NCI-H1694 treated with DMSO at 0.1 percent for 48 hours (cell line): ENCODE data around the gene SLC5A10.
A peak's percentile ranks its signal among the peaks of the same experiment; 100 is the strongest.

Source experiments
- DNase-seq: peaks from one replicate; lab custom pipeline; 2025; lab: John Stamatoyannopoulos, UW

SLC5A10 gene

DNA sequence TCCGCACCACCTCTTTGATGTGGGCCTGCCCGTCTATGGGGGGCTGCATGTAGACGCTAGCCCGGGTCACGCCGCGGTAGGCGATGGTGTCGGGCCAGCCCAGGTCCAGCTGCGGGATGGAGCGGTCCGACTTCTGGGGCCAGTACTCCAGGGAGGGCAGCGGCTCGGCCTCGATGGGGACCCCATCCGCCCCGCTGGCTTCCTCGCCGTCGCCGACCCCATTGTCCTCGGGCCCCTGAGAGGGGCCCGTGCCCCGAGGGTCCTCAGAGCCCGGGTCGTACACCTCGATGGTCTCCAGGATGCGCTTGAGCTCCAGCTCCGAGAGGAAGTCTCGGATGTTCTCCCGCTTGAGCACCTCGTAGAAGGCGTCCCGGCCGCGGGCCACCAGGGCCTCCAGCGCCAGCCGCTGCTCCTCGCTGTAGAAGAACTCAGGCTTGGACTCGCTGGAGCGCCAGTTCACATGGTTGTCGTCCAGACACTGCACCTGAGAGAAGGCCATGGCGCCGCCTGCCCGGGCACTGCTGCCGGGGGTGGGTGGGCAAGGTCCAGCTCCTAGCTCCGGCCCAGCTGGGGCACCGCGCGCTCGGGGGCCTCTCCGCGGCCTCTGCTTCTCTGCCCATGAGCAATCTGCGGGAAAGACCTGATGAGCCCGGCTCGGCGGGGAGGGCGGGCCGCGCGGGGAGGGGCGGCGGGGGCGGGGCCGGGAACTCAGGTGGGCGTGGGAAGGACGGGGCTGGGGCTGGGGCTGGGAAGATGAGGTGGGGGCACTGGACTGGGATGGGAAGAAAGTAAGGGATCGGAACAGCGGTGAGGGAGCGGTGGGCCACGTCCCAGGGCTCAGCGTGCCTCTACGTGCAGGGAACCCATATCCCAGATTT lies 51.8 kb downstream of the SLC5A10 start:
- DNase-seq: peak; percentile 48

DNA sequence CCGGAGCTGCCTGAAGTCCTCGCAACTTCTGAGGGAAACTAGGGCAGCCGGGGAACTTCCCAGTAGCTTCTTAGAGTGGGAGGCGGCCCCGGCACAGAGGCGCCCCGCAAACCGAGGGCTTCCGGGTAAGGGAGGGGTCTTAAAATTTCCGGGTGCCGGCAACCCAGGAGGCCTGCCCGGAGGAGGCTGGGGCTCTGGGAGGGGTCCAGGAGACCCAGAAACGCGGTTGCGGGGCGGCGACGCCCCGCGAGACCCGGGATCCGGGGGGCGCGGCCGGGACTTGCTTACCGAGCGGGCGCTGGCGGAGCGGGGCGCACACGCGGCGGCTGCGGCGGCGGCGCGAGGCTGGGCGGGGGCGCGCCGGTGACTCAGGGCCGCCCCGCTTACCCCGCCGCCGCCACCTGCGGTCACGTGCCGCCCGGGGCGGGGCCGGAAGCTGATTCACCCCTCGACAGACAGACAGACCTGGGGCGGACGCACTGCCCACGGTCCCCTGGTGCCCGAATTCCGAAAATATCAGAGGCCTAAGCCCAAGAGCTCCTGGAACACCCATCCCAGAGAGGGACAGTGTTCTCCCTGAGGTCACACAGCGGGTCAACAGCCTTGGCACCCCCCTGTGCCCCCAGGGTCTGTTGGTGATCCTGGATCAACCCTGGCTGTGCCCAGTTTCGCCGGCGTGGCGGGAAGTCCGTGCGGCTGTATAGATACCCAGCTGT lies 52.6 kb downstream of the SLC5A10 start, which contains the start of gene FAM83G:
Gene FAM83G (minus strand): TSS at position 344 of the 716 bp plus-strand sequence. CDS start 723 bp downstream, outside the sequence.
- no peak for DNase-seq

GRCh38 chr17:19005137-19005773 lies 53.3 kb downstream of the SLC5A10 start:
- DNase-seq: no peak

DNA sequence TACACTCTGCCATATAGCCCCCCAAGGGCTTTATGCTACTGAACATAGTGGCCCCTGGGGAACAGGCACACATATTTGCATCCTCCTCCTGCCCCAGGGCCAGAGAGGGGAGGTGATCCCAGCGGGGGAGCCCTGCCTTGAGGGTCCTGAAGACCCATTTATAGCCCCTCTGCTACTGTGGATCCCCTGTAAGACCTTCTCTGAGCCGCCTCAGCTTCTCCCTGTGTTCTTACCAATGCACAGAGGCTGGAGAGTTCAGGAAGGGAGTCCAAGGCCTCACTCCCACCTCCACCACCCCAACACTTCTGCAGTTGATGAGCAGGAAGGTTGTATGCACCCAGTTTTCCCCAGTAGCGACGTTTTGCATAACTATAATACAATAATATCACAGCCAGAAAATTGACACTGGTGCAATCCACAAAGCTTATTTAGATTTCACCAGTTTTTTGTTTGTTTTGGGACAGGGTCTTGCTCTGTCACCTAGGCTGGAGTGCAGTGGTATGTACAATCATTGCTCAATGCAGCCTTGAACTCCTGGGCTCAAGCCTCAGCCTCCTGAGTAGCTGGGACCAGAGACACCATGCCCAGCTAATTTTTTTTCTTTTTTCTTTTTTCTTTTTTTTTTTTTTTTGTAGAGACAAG lies 53.9 kb downstream of the SLC5A10 start:
- no peak for DNase-seq

DNA sequence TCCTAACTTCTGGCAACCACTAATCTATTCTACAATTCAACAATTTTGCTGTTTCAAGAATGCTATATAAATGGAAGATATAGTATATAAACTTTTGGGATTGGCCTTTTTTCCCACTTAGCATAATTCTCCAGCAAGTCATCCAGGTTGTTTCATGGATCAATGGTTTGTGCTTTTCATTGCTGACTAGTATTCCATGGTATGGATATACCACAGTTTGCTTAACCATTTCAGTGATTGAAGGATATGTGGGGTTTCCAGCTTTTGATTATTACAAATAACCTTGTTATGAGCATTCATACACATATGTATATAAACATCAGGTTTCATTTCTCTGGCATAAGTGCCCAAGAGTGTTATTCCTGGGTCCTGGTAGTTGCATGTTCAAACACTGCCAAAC lies 54.7 kb downstream of the SLC5A10 start:
- DNase-seq: no peak

- DNase-seq: no peak
Measured at GRCh38 chr17:19009970-19010369, 58.0 kb downstream of the SLC5A10 start.

DNA sequence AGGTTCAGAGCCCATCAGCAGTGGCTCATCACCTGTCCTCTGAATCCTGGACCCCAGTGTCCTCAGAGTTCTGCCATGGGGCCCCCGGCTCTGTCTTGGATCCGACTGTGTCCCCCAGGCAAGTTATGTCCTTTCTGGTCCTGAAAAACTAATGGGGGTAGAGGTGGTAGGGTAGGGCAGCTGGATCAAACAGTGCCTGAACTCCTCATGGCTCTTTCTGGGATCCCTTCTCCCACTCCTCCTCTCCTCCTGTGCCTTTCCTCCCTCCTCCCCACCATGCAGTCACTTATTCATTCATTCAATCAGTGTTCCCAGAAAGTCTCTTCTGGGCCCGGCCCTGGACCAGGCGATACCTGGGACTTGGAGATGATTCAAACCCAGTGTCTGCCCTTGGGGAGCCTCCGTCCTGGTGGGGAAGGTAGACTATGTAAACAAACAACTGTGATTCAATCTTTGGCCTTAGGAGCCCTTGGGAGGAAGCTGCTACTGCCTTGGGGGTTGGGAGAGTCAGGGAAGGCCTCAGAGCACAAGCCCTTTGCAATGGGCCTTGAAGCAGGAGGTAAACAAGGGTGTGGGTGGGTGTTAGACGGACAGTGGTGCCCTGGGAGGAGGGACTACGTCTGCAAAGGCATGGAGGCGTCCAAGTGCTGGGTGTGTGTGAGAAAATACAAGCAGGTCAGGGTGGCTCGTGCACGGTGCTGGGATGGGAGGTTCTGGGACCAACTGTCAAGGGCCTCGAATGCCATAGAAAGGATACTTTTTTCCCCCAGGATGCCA lies 59.0 kb downstream of the SLC5A10 start:
- DNase-seq: no peak

- DNase-seq: no peak
Measured at GRCh38 chr17:19011581-19011980, 59.6 kb downstream of the SLC5A10 start.

- no peak for DNase-seq
Measured at GRCh38 chr17:19012171-19013080, 60.5 kb downstream of the SLC5A10 start.

DNA sequence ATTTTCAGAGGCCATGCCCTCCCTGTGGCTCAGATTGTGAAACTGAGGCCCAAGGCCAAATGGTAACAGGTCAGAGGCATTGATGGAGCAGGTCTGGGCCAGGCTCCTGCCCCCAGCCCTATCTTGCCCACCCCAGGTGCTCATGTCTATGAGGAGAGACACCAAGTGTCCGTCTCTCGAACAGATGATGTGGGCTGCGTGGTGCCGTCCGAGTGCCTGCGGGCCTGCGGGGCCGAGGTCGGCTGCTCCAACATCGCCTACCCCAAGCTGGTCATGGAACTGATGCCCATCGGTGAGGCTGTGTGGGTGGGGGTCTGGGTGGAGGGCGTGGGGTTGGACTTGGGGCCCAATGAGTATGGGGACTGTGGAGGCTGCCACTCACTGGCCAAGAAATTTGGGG lies 61.3 kb downstream of the SLC5A10 start:
- DNase-seq: no peak

GRCh38 chr17:19013806-19014627 lies 62.1 kb downstream of the SLC5A10 start:
- no peak for DNase-seq

- no peak for DNase-seq
Measured at GRCh38 chr17:19014628-19015215, 62.8 kb downstream of the SLC5A10 start.

- DNase-seq: no peak
Measured at GRCh38 chr17:19015428-19015827, 63.5 kb downstream of the SLC5A10 start.

- DNase-seq: peak; percentile 82
Measured at GRCh38 chr17:19016297-19016696, 64.3 kb downstream of the SLC5A10 start.

GRCh38 chr17:19016881-19017280 lies 64.9 kb downstream of the SLC5A10 start:
- DNase-seq: no peak

GRCh38 chr17:19017401-19017800 lies 65.4 kb downstream of the SLC5A10 start:
- no peak for DNase-seq

DNA sequence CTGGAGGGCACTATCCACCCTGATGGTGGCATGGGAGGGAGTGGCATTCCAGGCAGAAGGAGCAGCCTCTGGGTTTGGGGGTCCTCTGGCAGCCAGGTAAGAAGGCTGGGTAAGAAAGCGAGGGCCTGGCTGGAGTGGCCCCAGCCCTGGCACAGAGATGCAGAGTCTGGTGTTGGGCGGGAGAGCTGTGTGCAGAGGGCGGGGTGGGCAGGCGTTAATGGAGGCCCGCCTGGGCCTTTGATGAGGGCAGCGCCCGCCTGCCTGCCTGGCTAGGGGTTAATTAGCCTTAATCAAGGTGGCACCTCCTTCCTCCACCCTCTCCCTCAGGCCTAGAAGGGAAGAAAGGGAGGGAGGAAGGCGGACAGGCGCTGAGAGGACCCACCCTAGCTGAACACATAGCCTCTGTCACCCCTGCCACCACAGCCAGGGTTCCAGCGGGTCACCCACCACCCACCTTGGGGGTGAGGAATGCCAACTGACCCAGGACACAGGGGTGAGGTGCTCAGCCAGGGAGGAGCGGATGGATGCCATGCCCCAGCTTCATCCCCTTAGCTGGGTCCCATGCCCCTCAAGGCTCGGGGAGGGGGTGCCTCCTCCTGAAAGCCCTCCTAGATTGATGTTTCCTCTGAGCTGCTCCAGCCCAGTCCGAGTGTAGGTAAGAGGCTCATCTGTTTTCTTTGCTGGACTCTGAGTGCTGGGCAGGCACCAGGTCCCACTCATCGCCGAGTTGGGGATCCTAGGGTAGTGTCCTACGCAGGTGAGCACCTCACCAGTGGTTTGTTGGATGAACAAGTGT lies 66.0 kb downstream of the SLC5A10 start:
- DNase-seq: no peak

DNA sequence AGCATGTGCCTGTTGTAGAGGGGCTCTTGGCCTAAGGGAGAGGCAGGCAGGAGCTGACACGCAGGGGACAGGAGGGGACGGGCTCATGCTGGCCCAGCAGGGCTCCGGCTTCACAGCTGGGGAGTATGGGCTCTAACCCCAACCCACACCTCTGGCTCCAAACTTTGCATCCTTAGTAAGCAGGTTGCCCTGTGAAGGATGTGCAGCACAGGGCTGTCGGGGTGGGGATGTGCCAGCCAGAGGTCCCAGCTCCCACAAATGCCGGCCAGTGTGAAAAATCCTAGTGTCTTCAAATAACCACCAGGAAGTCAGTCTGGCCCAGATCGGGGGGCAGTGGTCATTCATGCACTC lies 66.6 kb downstream of the SLC5A10 start:
- no peak for DNase-seq
